22Rv1 (cell line): ENCODE data around the gene JARID2.

ENCODE experiments used
- CTCF ChIP-seq: fragments of 450-650 bp; IDR thresholded peaks from 2 replicates; pipeline ENCODE4 v1.5.1; 2017; ENCODE audit warnings: mild to moderate bottlenecking
- ZFX ChIP-seq: fragments of 450-650 bp; IDR thresholded peaks from 2 replicates; pipeline ENCODE4 v1.6.1; 2017; ENCODE audit warnings: antibody characterized with exemption, borderline replicate concordance

GRCh38 chr6:15305909-15306308, 60.0 kb downstream of the JARID2 start:
- TF ChIP-seq CTCF (no peak), ZFX (no peak)
